SU-DHL-6 (cell line): Measurements from ENCODE around the gene ZNF593OS.

Experiments
- CTCF ChIP-seq: fragments of 200-600 bp; sonication (generic); IDR thresholded peaks from one replicate; pipeline ENCODE4 v1.5.1; 2017; ENCODE audit warnings: antibody characterized with exemption, mild to moderate bottlenecking, low read length, moderate library complexity; ENCODE audit not compliant: insufficient read depth, poor library complexity, severe bottlenecking
- EZH2phosphoT487 ChIP-seq: fragments of 200-600 bp; sonication (generic), shearing (Covaris generic); conservative IDR thresholded peaks from 2 replicates; pipeline ENCODE4 v1.6.1; 2018; ENCODE audit warnings: mild to moderate bottlenecking, antibody characterized with exemption, low read length, moderate library complexity, mixed read lengths

- TF ChIP-seq CTCF: no peak
- no peak for TF ChIP-seq EZH2phosphoT487
These were observed 10.9 kb downstream of the ZNF593OS start for GRCh38 chr1:26160527-26161414.
